ENCODE measurements around the gene PALD1.
"Not testable (repeated sequence)": the region's sequence is repeated elsewhere in the genome, so short reads cannot be mapped to it uniquely, and the experiment has no call there.

The PALD1 gene

DNA sequence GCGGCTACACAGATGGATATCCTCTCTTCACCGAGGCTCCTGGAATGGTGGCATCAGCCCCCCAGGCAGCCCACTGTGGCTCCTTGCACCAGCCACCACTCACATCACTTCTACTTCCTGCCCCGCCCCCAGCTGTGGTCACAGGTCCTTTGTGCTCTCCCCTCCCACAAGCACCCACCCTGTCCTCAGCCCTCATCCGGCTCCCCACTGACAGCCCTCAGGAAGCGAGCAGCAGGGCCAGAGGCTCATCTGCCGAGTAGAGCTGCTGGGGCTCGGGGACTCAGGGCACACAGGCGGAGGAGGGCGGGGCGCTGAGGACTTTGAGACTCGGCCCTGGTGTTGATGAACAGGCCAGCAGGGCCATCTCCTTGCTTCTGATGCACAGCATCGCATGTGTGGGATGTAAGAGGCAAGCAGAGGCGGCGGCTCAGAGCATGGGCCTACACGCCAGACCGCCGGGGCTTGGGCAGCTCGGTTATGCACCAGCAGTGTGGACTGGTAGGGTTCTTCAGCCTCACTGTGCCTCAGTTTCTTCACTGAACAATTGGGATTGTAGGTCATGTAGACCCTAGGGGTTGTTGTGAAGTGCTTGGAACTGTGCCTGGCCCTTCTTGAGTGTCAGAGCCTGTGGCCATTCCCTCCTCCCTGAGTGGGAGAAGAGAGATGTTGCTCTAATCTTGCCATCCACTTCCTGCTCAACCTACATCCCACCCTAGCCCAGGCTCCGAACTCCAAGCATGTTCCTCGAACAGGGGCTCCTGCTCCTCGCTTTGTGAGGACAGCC, 124.3 kb downstream of the PALD1 start, which contains the start of gene PRF1:
Gene PRF1, minus strand, starts transcription at position 77 of the 784 bp plus-strand sequence. CDS start 1,839 bp downstream, outside the sequence.
- DNase-seq (ENCODE audit: low read depth, low spot score): no peak

DNA sequence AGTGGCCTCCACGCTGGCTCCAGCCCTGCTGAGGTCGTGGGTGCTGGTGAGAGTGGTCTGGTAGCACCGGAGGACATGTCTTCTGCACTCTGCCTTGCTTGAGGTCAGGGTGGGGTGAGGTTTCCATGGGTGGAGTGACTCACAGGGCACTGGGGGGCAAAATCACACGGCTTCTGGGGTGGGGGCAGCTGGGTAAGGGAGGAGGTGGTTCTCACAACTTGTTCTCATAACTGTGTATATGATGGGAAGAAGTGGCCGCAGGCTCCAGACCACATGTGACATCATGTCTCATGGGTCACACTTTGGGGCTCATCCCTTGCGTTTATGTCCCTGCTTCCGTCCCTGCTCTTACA, 124.9 kb downstream of the PALD1 start:
- no peak for DNase-seq (ENCODE audit: low read depth, low spot score)

GRCh38 chr10:70604106-70604505, 125.5 kb downstream of the PALD1 start:
- no peak for DNase-seq (ENCODE audit: low read depth, low spot score)

DNA sequence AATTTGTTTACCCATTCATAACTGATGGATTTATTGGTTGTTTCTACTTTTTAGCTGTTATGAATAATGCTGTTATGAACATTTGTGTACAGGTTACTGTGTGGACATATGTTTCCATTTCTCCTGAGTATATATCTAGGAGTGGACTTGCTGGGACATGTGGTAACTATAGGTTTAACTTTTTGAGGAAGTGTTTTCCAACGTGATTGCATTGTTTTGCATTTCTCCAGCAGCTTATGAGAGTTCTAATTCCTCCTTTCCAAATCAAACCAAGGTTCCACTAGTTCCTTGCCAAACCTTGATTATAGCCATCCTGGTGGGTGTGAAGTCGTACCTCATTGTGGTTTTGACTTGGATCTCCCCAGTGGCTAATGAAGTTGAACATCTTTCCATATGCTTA, 126.6 kb downstream of the PALD1 start:
- no peak for DNase-seq (ENCODE audit: low read depth, low spot score)

DNA sequence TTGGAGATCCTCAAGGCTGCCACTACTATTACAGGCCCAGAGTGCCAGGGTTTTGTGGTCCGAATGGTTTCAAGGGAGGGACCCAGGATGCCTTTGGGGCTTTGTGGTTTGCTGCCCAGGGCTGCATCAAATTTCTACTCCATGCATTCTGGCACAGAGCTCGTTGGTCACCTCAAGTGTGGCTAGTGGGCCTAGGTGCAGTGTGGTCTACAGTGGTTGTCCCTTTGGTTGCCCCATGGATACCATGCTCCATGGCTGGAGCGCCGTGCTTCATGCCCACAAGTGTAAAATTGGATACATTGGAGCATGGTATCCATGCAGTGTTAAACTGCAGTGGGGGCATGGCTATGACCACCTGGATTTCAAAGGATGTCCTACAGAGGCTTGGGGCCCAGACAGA, 129.4 kb downstream of the PALD1 start:
- no peak for DNase-seq (ENCODE audit: low read depth, low spot score)

DNA sequence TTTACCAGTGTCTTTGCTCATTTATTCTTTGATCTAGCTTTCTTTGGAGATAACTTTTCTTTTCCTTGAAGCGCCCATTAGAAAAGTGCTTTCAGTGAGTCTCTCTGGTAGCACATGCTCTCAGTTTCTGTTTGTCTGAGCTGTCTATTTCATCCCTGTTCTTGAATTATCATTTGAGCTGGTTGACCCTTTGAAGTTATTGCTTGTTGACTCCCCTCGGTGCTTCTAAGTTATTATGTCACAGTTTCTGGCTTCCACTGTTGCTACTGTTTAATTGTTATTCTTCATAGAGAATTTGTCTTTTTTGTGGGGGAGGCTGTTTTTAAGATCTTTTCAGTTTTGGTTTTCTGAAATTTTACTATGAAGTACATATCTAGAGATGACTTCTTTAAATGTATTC, 135.4 kb downstream of the PALD1 start:
- DNase-seq (ENCODE audit: low read depth, low spot score): no peak

GRCh38 chr10:70614364-70614763, 135.8 kb downstream of the PALD1 start:
- not testable (repeated sequence) for DNase-seq (ENCODE audit: low read depth, low spot score)

DNA sequence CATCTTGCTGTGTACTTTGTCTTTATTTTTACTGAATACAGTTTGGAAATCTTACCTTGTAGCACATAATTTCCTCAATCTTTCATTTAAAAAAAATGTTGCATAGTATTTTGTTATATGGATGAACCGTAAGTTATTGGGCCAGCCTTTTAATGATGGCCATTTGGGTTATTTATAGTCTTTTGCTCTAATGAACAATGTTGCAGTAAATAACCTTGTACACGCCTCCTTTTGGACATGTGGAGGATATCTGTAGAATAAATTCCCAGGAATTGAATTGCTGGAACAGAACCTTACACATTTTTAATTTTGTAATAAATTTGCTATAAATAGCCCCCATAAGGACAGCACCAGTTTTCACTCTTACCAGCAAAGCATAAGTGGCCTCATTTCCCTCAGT, 136.6 kb downstream of the PALD1 start:
- no peak for DNase-seq (ENCODE audit: low read depth, low spot score)

- DNase-seq (ENCODE audit: low read depth, low spot score): peak; percentile 92
Measured at GRCh38 chr10:70615784-70616522, 137.4 kb downstream of the PALD1 start.

GRCh38 chr10:70616761-70617160, 138.2 kb downstream of the PALD1 start:
- DNase-seq (ENCODE audit: low read depth, low spot score): no peak

Data from astrocyte of the hippocampus (primary cell).